DND-41 (cell line): Measurements from ENCODE around the gene OTUD5.

Experiments used
- ATAC-seq: fragments of 200-7000 bp; cut with Tn5 transposase; 3 replicates; pipeline ENCODE4 v1.9.1; 2021; ENCODE audit warnings: low read depth; ENCODE audit not compliant: insufficient read depth
- DNase-seq: peaks from one replicate; pipeline ENCODE4 v3.0.0-alpha.2; 2020
- H2AFZ ChIP-seq: 2 replicates; pipeline ENCODE4 v1.6.0; 2012; ENCODE audit warnings: low read depth, low read length
- H3K27ac ChIP-seq: 2 replicates; pipeline ENCODE4 v1.5.1; 2012; ENCODE audit warnings: low read length, inconsistent platforms
- H3K27me3 ChIP-seq: fragments of 200-600 bp; sonication (generic); 2 replicates; pipeline ENCODE4 v1.6.0; 2012; ENCODE audit warnings: low read length, mild to moderate bottlenecking, inconsistent platforms; ENCODE audit not compliant: insufficient read depth, poor library complexity
- H3K36me3 ChIP-seq: 2 replicates; pipeline ENCODE4 v1.5.1; 2012; ENCODE audit warnings: low read length, inconsistent platforms; ENCODE audit not compliant: insufficient read depth
- H3K4me1 ChIP-seq: 2 replicates; pipeline ENCODE4 v1.5.1; 2012; ENCODE audit warnings: mild to moderate bottlenecking, low read length; ENCODE audit not compliant: insufficient read depth
- H3K4me2 ChIP-seq: 2 replicates; pipeline ENCODE4 v1.6.0; 2012; ENCODE audit warnings: mild to moderate bottlenecking, moderate library complexity, low read length, inconsistent platforms; ENCODE audit not compliant: insufficient read depth
- H3K4me3 ChIP-seq, 2 experiments: fragments of 200-600 bp in 1 of 2; shearing (Covaris generic) in 1 of 2; 2 replicates each; pipeline ENCODE4 v1.5.1; 2012 to 2016; ENCODE audit warnings: inconsistent platforms in 2 of 2, low read length in 2 of 2, mild to moderate bottlenecking in 2 of 2, low read depth in 1 of 2, moderate library complexity in 1 of 2
- H3K79me2 ChIP-seq: 2 replicates; pipeline ENCODE4 v1.6.0; 2012; ENCODE audit warnings: low read length, inconsistent platforms; ENCODE audit not compliant: insufficient read depth
- H3K9ac ChIP-seq: 2 replicates; pipeline ENCODE4 v1.6.0; 2012; ENCODE audit warnings: low read depth, mild to moderate bottlenecking, inconsistent platforms, low read length, moderate library complexity
- H3K9me3 ChIP-seq: 2 replicates; pipeline ENCODE4 v1.5.1; 2012; ENCODE audit warnings: low read length, moderate library complexity, mild to moderate bottlenecking, inconsistent platforms; ENCODE audit not compliant: insufficient read depth, severe bottlenecking
- H4K20me1 ChIP-seq: 2 replicates; pipeline ENCODE4 v1.6.0; 2012; ENCODE audit warnings: low read length; ENCODE audit not compliant: insufficient read depth
- CTCF ChIP-seq: IDR thresholded peaks from 2 replicates; pipeline ENCODE4 v1.5.1; 2012; ENCODE audit warnings: borderline replicate concordance, low read length, moderate library complexity, mild to moderate bottlenecking; ENCODE audit not compliant: poor library complexity, severe bottlenecking; ENCODE audit errors: extremely low read depth
- EZH2 ChIP-seq: IDR thresholded peaks from 3 replicates; pipeline ENCODE4 v1.6.1; 2012; ENCODE audit warnings: borderline replicate concordance, low read depth, mild to moderate bottlenecking, moderate library complexity, low read length, inconsistent platforms; ENCODE audit not compliant: severe bottlenecking

The OTUD5 gene

GRCh38 chrX:48894891-48895290 is 62.5 kb downstream of the OTUD5 start:
- Histone ChIP-seq H3K27me3 (no peaks in the 10 kb centered on the region), H3K27ac (no peak overlapping the region), H3K9me3 (no peaks in the 10 kb centered on the region), H3K4me2 (no peak overlapping the region), H3K36me3 (peaks cover 32% of the 10 kb centered on the region), H4K20me1 (peaks cover 30% of the 10 kb centered on the region), H3K4me1 (peaks cover 29% of the 10 kb centered on the region), H3K79me2 (peaks cover 46% of the 10 kb centered on the region), H2AFZ (no peak overlapping the region), H3K9ac (no peak overlapping the region), H3K4me3 (no peak overlapping the region)
- ATAC-seq (no peak), DNase-seq (no peak)
- TF ChIP-seq CTCF (no peak), EZH2 (no peak)

- H3K79me2 ChIP-seq, result peaks cover 35% of the 10 kb centered on the region
- H3K4me1 ChIP-seq, result peaks cover 18% of the 10 kb centered on the region
- H3K27me3 ChIP-seq, result no peaks in the 10 kb centered on the region
- ATAC-seq (no peak), DNase-seq (no peak)
- no peaks in the 10 kb centered on the region for H3K9me3 ChIP-seq
- no peak overlapping the region for H3K27ac ChIP-seq
- no peak overlapping the region for H3K4me3 ChIP-seq
- peaks cover 22% of the 10 kb centered on the region for H3K36me3 ChIP-seq
- no peak overlapping the region for H3K9ac ChIP-seq
- TF ChIP-seq CTCF (no peak), EZH2 (no peak)
- H3K4me2 ChIP-seq, result no peak overlapping the region
- H2AFZ ChIP-seq, result no peak overlapping the region
- H4K20me1 ChIP-seq, result peaks cover 23% of the 10 kb centered on the region
Measured at GRCh38 chrX:48893556-48894348, 63.7 kb downstream of the OTUD5 start.

GRCh38 chrX:48892896-48893295 is 64.5 kb downstream of the OTUD5 start:
- Histone ChIP-seq H3K4me1 (peaks cover 11% of the 10 kb centered on the region), H3K27ac (no peak overlapping the region), H4K20me1 (peaks cover 18% of the 10 kb centered on the region), H2AFZ (no peak overlapping the region), H3K9me3 (no peaks in the 10 kb centered on the region), H3K4me3 (no peak overlapping the region), H3K79me2 (peaks cover 29% of the 10 kb centered on the region), H3K9ac (no peak overlapping the region), H3K4me2 (no peak overlapping the region), H3K36me3 (peaks cover 22% of the 10 kb centered on the region), H3K27me3 (no peaks in the 10 kb centered on the region)
- TF ChIP-seq EZH2, result no peak
- TF ChIP-seq CTCF, result no peak
- DNase-seq (no peak), ATAC-seq (no peak)
